Fibroblast of lung (primary cell): Measurements from ENCODE around the gene ST3GAL4.

Experiments
- EZH2 ChIP-seq: IDR thresholded peaks from 2 replicates; pipeline ENCODE4 v1.5.1; 2012; ENCODE audit warnings: low read length, control low read depth, mild to moderate bottlenecking; ENCODE audit errors: missing control alignments
- TF ChIP-seq, protein P1 (sequence below), 2 donors: IDR thresholded peaks in 1 of 2; conservative IDR thresholded peaks in 1 of 2; 1 replicate in 1 of 2; 2 replicates in 1 of 2; pipeline ENCODE4 v1.5.1; 2011 to 2012; ENCODE audit warnings: low read length in 2 of 2, control low read depth in 1 of 2, inconsistent platforms in 1 of 2, low read depth in 1 of 2, mild to moderate bottlenecking in 1 of 2

DNA sequence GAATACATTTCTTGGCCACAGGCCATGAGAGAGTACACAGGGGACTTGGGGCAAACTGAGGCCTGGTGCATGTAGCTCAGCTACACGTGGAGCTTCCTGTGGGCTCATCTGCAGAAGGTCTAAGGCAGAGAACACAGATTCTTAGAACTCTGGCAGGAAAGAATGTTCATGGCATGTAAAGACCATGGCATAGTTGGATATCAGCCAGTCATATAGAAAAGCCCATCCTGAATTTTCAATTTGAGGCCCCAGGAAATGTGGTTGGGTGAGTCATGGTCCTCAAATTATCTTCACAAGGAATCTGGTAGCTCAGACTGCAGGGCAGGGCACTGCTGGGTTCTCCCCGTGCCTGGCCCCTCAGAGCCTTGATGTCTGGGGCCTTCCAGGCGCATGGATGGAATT lies 13.7 kb upstream of the ST3GAL4 start:
- TF ChIP-seq, protein P1, sequence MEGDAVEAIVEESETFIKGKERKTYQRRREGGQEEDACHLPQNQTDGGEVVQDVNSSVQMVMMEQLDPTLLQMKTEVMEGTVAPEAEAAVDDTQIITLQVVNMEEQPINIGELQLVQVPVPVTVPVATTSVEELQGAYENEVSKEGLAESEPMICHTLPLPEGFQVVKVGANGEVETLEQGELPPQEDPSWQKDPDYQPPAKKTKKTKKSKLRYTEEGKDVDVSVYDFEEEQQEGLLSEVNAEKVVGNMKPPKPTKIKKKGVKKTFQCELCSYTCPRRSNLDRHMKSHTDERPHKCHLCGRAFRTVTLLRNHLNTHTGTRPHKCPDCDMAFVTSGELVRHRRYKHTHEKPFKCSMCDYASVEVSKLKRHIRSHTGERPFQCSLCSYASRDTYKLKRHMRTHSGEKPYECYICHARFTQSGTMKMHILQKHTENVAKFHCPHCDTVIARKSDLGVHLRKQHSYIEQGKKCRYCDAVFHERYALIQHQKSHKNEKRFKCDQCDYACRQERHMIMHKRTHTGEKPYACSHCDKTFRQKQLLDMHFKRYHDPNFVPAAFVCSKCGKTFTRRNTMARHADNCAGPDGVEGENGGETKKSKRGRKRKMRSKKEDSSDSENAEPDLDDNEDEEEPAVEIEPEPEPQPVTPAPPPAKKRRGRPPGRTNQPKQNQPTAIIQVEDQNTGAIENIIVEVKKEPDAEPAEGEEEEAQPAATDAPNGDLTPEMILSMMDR (conservative IDR thresholded peaks at IDR 0.05 in 1 of 2, IDR thresholded peaks at IDR 0.05 in 1 of 2; ENCODE audit: low read depth in 1 of 2, low read length in 2 of 2) = no peak
- TF ChIP-seq EZH2 = no peak
